Caki2 (cell line): ENCODE measurements around the gene ZNF37A. TPM values are rescaled to one million over a fixed set of nuclear protein-coding genes. Genes with fewer than 3 reads are reported as not detected.
"Not testable (repeated sequence)": the region's sequence is repeated elsewhere in the genome, so short reads cannot be mapped to it uniquely, and the experiment has no call there.

Experiments used
- DNase-seq: peaks from one replicate; pipeline ENCODE4 v3.0.0-alpha.2; 2015; ENCODE audit warnings: low read depth
- in situ Hi-C: cut with HindIII; loops from 2 replicates; pipeline ENCODE4 v1.10.0; 2016; ENCODE audit warnings: low sequenced_read_pairs, low pct_unique_long_range_greater_than_20kb, mixed read lengths
- total RNA-seq: library from RNA; depleted of rRNA; stranded (reverse); fragments of >200 nt; shearing (Covaris generic); gene quantifications from 2 replicates; pipeline ENCODE4 v1.2.3, GENCODE V29; 2014; ENCODE audit warnings: low replicate concordance; rRNA removed

The ZNF37A gene
- total RNA-seq, 1 experiment from 2014 or later, result 2.6 TPM

DNA sequence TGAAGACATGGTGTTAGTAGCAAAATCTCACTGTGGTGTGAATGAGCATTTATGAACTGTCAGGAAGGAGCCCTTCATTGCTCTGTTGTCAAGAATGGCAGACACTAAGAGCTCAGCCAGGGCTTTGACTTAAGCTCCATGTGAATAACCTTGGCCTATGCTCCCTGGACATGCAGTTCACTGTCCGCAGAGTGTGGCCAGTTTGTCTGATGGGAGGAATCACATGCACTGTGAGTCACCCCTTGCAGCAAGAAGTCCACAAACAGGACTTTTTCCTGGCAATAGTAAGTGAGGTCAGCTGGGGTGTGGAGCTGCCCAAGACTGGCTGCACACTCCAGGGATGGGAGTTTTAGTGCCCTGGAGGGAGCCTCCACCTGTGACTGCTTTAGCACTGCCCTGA lies 49.5 kb downstream of the ZNF37A start:
- in situ Hi-C loops, result no loop called here
- no peak for DNase-seq

DNA sequence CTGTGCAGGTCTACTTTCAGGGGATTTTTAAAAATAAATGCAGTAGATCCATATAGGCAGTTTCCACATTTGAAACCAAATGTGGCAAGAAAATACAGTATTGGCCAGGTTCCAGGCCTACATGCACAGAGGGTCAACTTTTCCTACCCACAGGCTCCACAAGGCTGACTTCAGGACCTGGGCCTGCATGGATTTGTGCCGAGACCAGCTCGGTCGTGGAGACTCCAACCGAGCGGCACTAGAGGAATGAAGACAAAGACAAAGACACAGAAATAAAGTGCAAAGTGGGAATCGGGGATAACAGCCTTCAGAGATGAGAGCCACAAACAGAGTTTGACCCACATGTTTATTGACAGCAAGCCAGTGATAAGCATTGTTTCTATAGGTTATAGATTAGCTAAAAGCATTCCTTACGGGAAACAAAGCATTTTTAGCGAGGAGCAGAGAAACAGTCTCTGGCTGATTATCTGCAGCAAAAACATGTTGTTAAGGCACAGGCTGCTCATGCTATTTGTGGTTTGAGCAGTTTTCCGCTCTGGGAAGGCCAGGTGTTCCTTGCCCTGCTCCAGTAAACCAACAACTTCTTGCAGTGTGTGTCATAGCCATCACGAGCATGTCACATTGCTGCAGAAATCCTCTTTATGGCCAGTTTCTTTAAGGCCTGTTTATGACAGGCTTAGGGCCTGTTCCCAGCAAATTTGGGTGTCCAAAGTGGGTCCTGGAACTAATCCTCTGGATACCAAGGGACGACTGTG lies 52.6 kb downstream of the ZNF37A start:
- DNase-seq, result no peak
- in situ Hi-C loops, result no loop called here

DNA sequence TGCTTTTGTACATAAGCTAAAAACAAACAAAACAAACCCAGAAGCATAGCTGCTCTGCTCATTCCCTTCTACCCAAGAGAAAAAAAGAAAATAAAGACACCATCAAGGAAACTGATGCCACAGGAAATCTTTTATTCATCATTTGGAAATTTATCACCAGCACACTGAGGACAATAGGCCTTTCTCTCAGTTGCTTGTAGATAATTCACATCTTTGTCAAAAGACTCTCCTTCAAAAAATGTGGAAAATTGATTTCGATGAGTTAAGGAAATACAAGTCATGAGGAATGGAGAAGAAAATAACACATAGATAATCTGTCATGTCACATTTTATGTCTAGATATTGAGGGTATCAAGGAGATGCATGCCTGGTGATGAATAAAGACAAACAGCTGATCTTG lies 53.5 kb downstream of the ZNF37A start:
- in situ Hi-C loops, result no loop called here
- DNase-seq, result no peak

DNA sequence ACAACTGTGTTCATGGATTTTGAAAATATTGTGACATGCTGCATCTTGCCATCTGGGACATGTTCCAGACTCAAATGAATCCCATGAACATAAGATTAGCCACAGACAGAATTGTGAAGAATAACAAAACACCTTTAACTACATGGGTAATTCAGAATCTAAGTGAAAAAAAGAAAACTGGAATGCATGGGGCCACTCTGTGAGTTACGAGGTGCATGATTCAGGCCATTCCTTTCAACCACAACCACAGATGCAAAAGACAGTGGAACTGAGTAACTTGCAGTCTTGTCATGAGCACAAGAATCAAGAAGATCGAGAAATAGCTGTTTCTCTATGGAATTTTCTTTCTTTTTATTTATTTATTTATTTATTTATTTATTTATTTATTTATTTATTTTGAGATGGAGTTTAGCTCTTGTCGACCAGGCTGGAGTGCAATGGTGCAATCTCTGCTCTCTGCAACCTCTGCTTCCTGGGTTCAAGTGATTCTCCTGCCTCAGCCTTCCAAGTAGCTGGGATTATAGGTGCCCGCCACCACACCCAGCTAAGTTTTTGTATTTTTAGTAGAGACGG lies 56.8 kb downstream of the ZNF37A start:
- DNase-seq, in situ Hi-C loops: not testable (repeated sequence)

DNA sequence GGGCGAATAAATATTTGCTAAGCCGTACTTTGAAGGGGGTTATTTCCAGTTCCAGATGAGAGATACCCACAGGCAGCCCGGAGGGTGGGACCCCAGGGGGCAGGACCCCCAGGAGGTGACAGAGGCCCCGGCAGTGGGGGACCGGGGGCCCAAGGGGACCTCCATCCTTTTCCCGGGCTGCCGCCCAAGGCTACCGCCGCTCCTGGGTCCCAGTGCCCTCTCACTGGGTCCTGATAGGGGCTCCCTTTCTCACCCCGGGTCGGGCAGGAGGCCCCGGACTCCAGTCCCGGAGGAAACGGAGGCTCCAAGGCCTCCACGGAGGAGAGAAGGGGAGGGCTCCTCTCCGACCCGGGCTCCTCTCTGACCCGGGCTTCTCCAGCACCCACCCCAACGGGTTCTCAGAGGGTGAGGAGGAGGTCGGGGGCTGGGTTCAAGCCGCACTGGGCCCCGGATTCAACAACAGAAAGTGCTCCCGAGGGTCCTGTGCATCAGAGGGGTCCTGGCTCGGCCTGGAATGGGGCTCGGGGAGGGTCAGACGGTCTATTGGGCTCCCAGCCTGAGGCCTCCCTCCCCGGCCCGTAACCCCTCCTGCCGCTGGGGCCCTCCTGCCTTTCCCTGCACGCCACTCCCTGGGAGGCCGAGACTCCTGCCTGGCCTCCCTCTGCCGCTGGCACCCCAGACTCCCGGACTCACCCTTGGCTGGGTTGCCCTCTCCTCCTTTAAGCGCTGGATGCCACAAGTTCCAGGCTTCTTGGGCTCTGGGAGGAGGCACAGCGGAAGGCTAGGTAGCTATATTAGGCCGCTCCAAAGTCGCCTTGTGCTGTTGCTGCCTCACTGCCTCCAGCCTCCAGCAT lies 62.5 kb downstream of the ZNF37A start:
- in situ Hi-C loops, result no loop called here
- DNase-seq, result no peak

DNA sequence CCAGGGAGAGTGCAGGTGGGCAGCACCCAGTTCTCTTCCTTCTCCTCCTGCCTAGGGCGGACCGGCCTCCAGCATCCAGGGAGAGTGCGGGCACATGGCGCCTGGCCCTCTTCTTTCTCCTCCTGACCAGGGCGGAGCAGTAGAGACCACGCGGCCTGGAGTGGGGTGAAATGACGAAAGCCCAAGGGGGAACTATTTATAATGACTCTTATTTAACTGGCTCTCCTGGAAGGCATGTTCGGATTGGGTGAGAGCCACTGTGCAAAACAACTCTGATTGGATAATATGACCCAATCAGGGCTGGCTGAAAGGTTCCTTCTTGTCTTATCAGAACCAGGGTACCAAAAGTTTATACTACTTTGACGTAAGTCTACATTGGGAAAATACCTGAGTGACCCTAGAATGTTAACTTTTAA lies 63.1 kb downstream of the ZNF37A start:
- in situ Hi-C loops, result no loop called here

DNA sequence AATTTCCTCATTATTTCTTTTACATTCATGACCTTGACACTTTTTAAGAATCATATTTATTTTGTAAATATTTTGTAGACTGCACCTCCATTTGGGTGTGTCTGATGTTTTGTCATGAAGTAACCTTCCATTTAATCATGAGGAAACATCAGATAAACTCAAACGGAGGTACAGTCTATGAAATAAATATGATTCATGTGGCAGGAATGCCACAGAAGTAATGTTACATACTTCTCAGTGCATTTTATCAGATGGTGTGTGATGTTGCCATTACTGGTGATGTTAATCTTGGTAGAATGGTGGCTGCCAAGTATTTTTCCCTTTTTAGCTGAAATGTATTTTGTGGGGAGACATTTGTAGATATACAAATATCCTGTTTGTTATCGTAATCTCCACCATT lies 64.9 kb downstream of the ZNF37A start:
- no peak for DNase-seq
- in situ Hi-C loops, result no loop called here

More for the DNA sequence above, 63.1 kb downstream of the ZNF37A start:
- no peak for DNase-seq

DNA sequence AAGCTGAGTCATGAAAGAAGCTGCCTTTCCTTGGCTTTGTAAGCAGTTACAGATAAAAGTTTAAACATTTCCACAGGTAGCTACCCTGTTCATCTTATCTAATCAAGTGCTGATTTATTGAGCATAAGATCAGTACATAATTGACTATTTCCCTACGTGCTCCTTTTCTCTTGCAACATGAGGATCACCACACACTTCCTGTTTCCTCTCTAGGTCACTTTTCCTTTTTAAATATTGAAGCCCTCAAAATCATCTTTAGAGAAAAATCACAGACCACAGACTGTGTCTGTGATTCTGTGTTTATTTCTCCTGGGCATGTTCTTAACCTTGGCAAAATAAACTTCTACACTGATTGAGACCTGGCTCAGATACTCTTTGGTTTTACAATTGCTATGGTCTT lies 69.5 kb downstream of the ZNF37A start:
- in situ Hi-C loops, result no loop called here
- DNase-seq, result no peak

DNA sequence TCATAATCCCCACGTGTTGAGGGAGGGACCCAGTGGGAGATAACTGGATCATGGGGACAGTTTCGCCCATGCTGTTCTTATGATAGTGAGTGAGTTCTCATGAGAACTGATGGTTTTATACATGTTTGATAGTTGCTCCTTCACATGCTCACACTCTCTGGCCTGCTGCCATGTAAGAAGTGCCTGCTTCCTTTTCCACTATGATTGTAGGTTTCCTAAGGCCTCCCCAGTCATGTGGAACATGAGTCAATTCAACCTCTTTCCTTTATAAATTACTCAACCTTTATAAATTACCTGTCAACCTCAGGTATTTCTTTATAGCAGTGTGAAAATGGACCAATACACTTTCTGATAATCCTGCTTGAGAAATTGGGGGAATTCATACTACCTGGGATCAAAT lies 80.2 kb downstream of the ZNF37A start:
- in situ Hi-C loops, result no loop called here
- DNase-seq, result no peak

DNA sequence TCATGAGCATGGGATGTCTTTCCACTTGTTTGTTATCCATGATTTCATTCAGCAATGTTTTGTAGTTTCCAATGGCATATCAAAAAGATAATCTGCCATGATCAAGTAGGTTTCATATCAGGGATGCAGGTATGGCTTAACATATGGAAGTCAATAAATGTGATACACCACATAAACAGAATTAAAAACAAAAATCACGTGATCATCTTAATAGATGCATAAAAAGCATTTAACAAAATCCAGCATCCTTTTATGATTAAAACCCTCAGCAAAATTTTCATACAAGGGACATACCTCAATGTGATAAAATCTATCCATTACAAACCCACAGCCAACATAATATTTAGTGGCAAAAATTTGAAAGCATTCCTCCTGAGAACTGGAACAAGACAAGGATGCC lies 90.3 kb downstream of the ZNF37A start:
- in situ Hi-C loops, result no loop called here
- DNase-seq, result no peak

Other genes starting within 250 kb of the ZNF37A start
- 17.3 and 25.5 TPM in 2 replicates for gene ZNF248, start 236.7 kb upstream of the ZNF37A start, total RNA-seq
- 1.7 and 2.6 TPM in 2 replicates for gene ZNF25, start 117.7 kb upstream of the ZNF37A start, total RNA-seq
- 3.2 and 6.4 TPM in 2 replicates for gene ZNF33A, start 83.7 kb upstream of the ZNF37A start, total RNA-seq